ENCODE results near the gene DAPK1.

DNA sequence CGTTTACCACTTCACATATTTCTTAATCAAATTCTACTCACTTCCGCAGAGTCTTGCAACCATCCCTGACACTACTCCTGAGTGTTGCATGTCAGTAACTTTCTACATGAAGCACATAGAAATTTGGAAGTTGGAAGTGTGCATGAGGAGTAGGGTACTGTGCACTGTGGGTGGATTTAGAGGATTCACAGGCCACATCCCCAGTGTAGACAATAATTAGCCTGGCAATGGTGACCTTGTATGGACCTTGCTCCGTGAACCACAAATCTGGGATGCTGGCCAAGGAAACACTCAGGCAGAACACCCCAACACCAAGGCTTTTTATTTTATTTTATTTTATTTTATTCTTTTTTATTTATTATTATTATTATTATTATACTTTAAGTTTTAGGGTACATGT, 253.8 kb downstream of the DAPK1 start:
- TF ChIP-seq CTCF (IDR thresholded peaks at IDR 0.05) (no peak), POLR2A (IDR thresholded peaks at IDR 0.05) (no peak), POLR2AphosphoS5 (IDR thresholded peaks at IDR 0.05) (no peak)

All from suprapubic skin (tissue), 4 donors.